Measurements from ENCODE around the gene CFC1.
"Not testable (repeated sequence)": the region's sequence is repeated elsewhere in the genome, so short reads cannot be mapped to it uniquely, and the experiment has no call there.

DNA sequence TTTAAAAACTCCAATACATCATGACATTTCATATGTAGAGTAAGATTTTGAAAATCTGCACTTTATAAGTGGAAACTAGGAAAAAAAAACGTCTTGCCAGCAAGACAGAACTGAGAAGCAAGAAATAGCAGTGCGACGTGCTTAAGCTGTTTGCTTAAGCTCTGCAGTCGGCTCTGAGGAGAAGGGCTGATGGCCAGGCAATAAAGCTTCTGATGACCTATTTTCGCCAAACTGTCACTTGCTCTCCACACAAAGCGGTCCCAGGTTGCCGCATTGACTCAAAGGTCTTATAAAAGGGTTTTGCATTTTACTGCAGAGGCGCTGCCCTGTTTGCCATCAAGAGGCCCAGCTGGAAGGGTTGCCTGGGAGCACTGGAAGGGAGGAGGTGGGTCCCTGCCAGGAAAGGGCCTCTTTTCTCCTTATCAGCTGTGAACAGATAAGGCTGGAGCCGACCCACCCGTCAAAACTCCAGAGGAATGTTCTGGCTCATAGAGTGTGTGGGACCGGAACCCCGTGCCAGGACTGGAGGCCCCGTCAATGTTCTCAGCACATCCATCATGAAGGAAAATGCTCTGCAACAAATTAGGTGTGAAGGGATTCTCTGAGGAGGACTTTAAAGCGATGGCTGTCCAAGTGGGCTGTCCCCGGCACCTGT is 2.4 kb upstream of the CFC1 start:
- not testable (repeated sequence) for TF ChIP-seq CTCF (conservative IDR thresholded peaks at IDR 0.05; ENCODE audit: low read depth, low read length); RAD21 (IDR thresholded peaks at IDR 0.05; ENCODE audit: low read length); SMC3 (IDR thresholded peaks at IDR 0.05; ENCODE audit: low read depth, low read length); CEBPB (IDR thresholded peaks at IDR 0.05; ENCODE audit: low read depth, low read length); POLR2A (IDR thresholded peaks at IDR 0.05; ENCODE audit: low read depth, low read length); BHLHE40 (IDR thresholded peaks at IDR 0.05; ENCODE audit: low read depth, low read length); USF2 (IDR thresholded peaks at IDR 0.05; ENCODE audit: low read depth, low read length); MXI1 (IDR thresholded peaks at IDR 0.05; ENCODE audit: borderline replicate concordance, low read depth, low read length); RFX5 (IDR thresholded peaks at IDR 0.05; ENCODE audit: low read depth, low read length); FOS (IDR thresholded peaks at IDR 0.05; ENCODE audit: low read depth, low read length); MAFK (IDR thresholded peaks at IDR 0.05; ENCODE audit: low read depth, low read length); ELK1 (IDR thresholded peaks at IDR 0.05; ENCODE audit: borderline replicate concordance, low read depth, low read length); MAZ (IDR thresholded peaks at IDR 0.05; ENCODE audit: borderline replicate concordance, low read depth, low read length); CHD1 (IDR thresholded peaks at IDR 0.05; ENCODE audit: low read depth, low read length)

Data from IMR-90 (cell line).